Smooth muscle cell (in vitro differentiated cells): Measurements from ENCODE around the gene HECW1. TPM values are rescaled to one million over a fixed set of nuclear protein-coding genes. Genes with fewer than 3 reads are reported as not detected.

Experiments used
- DNase-seq: peaks from one replicate; lab custom pipeline; 2025; ENCODE audit not compliant: unreplicated experiment; lab: John Stamatoyannopoulos, UW
- H2AFZ ChIP-seq: fragments of 200-600 bp; sonication (generic); 2 replicates; pipeline ENCODE4 v1.6.0; 2016; ENCODE audit warnings: antibody characterized with exemption, low read depth, mild to moderate bottlenecking
- H3F3A ChIP-seq: fragments of 200-600 bp; sonication (generic); 2 replicates; pipeline ENCODE4 v1.6.0; 2017; ENCODE audit warnings: antibody characterized with exemption, low read depth
- H3K27ac ChIP-seq: fragments of 200-600 bp; sonication (generic); 2 replicates; pipeline ENCODE4 v1.5.1; 2016; ENCODE audit warnings: low read depth, mild to moderate bottlenecking
- H3K27me3 ChIP-seq: fragments of 200-600 bp; sonication (generic); 2 replicates; pipeline ENCODE4 v1.6.1; 2016; ENCODE audit warnings: low read depth, mild to moderate bottlenecking
- H3K36me3 ChIP-seq: fragments of 200-600 bp; sonication (generic); 2 replicates; pipeline ENCODE4 v1.5.1; 2016; ENCODE audit warnings: low read depth
- H3K4me1 ChIP-seq: fragments of 200-600 bp; sonication (generic); 2 replicates; pipeline ENCODE4 v1.5.1; 2016; ENCODE audit warnings: low read depth
- H3K4me2 ChIP-seq: fragments of 200-600 bp; sonication (generic); 2 replicates; pipeline ENCODE4 v1.6.0; 2016; ENCODE audit warnings: mild to moderate bottlenecking
- H3K4me3 ChIP-seq: fragments of 200-600 bp; sonication (generic); 2 replicates; pipeline ENCODE4 v1.5.1; 2016; ENCODE audit warnings: mild to moderate bottlenecking
- H3K79me2 ChIP-seq: fragments of 200-600 bp; sonication (generic); 2 replicates; pipeline ENCODE4 v1.6.0; 2016; ENCODE audit warnings: low read depth, mild to moderate bottlenecking
- H3K9ac ChIP-seq: fragments of 200-600 bp; sonication (generic); 2 replicates; pipeline ENCODE4 v1.6.0; 2016; ENCODE audit warnings: low read depth
- H3K9me3 ChIP-seq: fragments of 200-600 bp; sonication (generic); replicated peaks from 2 replicates; pipeline ENCODE4 v1.5.1; 2016; ENCODE audit warnings: low read depth
- H4K20me1 ChIP-seq: fragments of 200-600 bp; sonication (generic); 2 replicates; pipeline ENCODE4 v1.6.0; 2016; ENCODE audit warnings: low read depth
- CTCF ChIP-seq: fragments of 200-600 bp; sonication (generic); IDR thresholded peaks from 2 replicates; pipeline ENCODE4 v1.5.1; 2017; ENCODE audit warnings: borderline replicate concordance, mild to moderate bottlenecking, antibody characterized with exemption; ENCODE audit not compliant: insufficient read depth, poor library complexity, severe bottlenecking
- WGBS: methylation state at CpG from one replicate; pipeline ENCODE4 v1.1.7; 2016; ENCODE audit warnings: low lambda C conversion rate; 5-methylcytosine and 5-hydroxymethylcytosine counted together
- polyA plus RNA-seq: library from polyadenylated mRNA; unstranded; fragments of >200 nt; fragmentation: Nextera tagmentation; extraction: Ambion mirVana; gene quantifications from 2 replicates; pipeline ENCODE4 v1.2.1, GENCODE V29; 2016
- total RNA-seq: library from RNA; depleted of rRNA; stranded (reverse); fragments of >200 nt; gene quantifications from 2 replicates; pipeline ENCODE4 v1.2.3, GENCODE V29; 2014

HECW1 gene
- total and polyA plus RNA-seq, 2 experiments from 2014 or later: 0.09 to 0.49 TPM

DNA sequence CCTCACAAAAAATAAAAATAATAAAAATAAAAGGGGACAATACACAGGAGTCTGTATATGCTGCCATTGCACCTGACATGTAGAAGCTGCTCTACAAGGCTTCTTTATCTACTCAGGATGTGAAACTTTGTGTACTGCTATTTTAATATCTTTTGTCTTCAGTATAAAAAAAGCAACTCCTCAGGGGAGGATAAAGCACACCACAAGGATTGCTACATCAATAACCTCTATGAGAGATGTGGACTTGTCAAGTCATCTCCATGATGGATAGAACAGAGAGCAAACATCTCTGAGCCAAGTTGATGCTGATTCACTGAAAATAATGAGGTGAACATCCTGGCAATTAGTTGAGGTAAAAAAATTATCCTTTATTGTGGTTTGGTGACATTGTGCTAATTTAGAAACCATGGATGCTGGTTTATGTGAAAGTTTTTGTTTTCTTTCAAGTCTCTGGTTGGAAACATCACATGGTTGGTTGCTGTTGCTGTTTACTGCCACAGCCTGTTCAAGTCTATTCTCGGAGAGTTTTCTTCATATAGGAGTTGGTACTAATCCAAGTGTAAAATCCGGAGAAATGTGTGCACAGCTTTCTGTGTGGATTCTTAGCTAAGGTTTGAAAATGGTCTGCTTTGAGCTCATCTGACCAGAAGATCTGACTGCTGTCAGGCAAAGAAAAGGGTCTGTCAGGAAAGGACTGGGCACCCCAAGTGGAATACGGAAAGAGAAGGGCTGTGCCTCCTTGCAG is 1.5 kb upstream of the HECW1 start:
- no peak for DNase-seq
- Histone ChIP-seq H3K79me2 (no peaks in the 10 kb centered on the region), H4K20me1 (no peaks in the 10 kb centered on the region), H3F3A (no peaks in the 10 kb centered on the region), H2AFZ (no peak overlapping the region), H3K36me3 (no peaks in the 10 kb centered on the region), H3K4me2 (no peak overlapping the region), H3K9me3 (no peaks in the 10 kb centered on the region), H3K9ac (no peak overlapping the region), H3K4me3 (no peak overlapping the region), H3K27me3 (peaks cover 62% of the 10 kb centered on the region), H3K27ac (no peak overlapping the region), H3K4me1 (peaks cover 12% of the 10 kb centered on the region)
- TF ChIP-seq CTCF: no peak
- WGBS: 73% methylated on average over 3 of the region's 3 CpGs

DNA sequence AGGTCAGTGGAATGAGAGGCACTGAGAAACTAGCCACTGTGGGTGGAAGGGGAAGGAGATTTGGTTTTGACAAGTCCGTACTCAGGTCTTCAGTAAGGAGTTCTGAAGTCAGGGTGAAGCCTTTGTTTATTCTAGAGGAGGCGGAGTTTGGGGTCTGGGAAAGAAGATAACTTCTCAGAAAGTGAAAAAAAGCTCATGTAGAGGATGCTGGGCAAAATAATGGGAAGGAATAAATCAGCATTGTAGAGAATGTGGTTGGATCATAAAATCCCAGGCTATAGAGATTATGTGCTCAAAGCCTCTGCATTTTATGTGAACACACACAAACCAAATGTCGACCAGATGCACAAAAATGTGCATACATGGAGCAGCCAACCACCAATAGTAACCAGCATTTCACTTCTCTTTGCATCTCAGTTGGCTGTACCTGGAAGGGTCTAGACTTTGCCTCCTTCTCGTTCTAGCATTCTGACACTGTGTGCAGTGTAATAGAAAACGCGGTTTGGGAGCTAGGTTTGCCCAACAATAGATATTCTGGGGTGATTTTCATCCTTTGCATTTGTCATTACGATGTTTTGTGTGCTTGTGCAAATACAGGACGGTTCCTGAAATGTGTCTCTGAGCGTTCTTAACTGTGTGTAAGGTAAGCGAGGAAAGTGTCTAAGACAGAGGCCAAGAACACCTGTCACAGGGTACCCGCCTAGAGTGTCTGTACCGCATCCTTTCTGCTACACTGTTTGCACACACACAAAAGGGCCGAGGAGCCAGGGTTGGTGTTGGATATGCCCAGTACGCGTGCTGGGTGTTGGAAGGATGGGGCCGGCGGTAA is 603 bp upstream of the HECW1 start:
- peaks cover 62% of the 10 kb centered on the region for H3K27me3 ChIP-seq
- H4K20me1 ChIP-seq: no peaks in the 10 kb centered on the region
- 42% methylated on average over 17 of the region's 17 CpGs for WGBS
- no peak for TF ChIP-seq CTCF
- peaks cover 16% of the 10 kb centered on the region for H3K4me1 ChIP-seq
- no peaks in the 10 kb centered on the region for H3F3A ChIP-seq
- no peak overlapping the region for H2AFZ ChIP-seq
- H3K79me2 ChIP-seq: no peaks in the 10 kb centered on the region
- DNase-seq: no peak
- H3K4me2 ChIP-seq: peak overlapping the region; percentile 94
- H3K9me3 ChIP-seq: no peaks in the 10 kb centered on the region
- H3K27ac ChIP-seq: no peak overlapping the region
- H3K9ac ChIP-seq: no peak overlapping the region
- H3K4me3 ChIP-seq: peak overlapping the region; percentile 63
- no peaks in the 10 kb centered on the region for H3K36me3 ChIP-seq

- no peaks in the 10 kb centered on the region for H3K79me2 ChIP-seq
- H3K4me2 ChIP-seq: peak overlapping the region; percentile 94
- no peaks in the 10 kb centered on the region for H3K36me3 ChIP-seq
- H3K4me3 ChIP-seq: peak overlapping the region; percentile 63
- under 1% methylated on average over 43 of the region's 64 CpGs for WGBS
- H3K9me3 ChIP-seq: no peaks in the 10 kb centered on the region
- no peak overlapping the region for H3K27ac ChIP-seq
- no peak overlapping the region for H3K9ac ChIP-seq
- H4K20me1 ChIP-seq: no peaks in the 10 kb centered on the region
- peaks cover 62% of the 10 kb centered on the region for H3K27me3 ChIP-seq
- peaks cover 19% of the 10 kb centered on the region for H3K4me1 ChIP-seq
- TF ChIP-seq CTCF: no peak
- H3F3A ChIP-seq: no peaks in the 10 kb centered on the region
- DNase-seq: peak; percentile 12
- peak overlapping the region; percentile 88 for H2AFZ ChIP-seq
These were observed 634 bp downstream of the HECW1 start for GRCh38 chr7:43112941-43113621.
